HG03432 (cell line): Measurements from ENCODE around the gene EFCAB6.

Experiments used
- ATAC-seq: cut with Tn5 transposase; IDR thresholded peaks from one replicate; pipeline ENCODE4 v1.9.1; 2021; ENCODE audit warnings: mild to moderate bottlenecking, moderate library complexity; ENCODE audit not compliant: unreplicated experiment

EFCAB6 gene

DNA sequence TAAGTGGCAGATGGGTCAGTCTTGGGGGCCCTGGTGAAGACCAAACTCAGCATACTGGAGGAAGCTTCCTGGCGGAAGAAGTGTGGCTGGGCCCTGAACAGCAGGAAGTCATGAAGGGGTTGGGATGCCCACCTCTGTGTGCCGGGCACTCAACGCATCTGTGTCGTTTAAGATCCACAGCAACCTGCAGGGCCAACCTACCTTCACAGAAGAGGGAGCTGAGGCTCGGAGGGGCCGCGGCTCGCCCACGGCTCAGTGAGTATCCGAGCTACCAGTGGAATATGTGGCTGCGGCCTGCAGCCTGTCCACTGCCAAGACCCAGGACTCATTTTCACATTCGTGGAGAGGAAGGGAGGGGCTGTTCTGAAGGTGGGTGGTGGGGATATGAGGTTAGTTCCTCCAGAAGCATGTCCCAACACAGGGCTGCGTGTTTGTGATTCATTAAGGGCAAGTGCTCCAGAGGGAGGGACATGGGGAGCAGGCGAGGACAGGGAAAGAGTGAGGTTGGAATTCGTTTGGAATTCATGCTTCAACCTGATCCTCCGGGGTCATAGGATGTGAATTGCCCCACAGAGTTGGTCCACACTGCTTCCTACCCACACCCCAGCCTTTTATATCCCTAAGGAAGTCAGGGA, 300.7 kb downstream of the EFCAB6 start:
- ATAC-seq, result no peak

- no peak for ATAC-seq
These were observed 301.6 kb downstream of the EFCAB6 start for GRCh38 chr22:43510281-43511070.

- ATAC-seq, result no peak
These were observed 302.8 kb downstream of the EFCAB6 start for GRCh38 chr22:43509337-43509736.

- ATAC-seq, result no peak
These were observed 303.6 kb downstream of the EFCAB6 start for GRCh38 chr22:43508489-43508888.

- ATAC-seq, result no peak
These were observed 304.9 kb downstream of the EFCAB6 start for GRCh38 chr22:43507235-43507634.

GRCh38 chr22:43506487-43506886, 305.6 kb downstream of the EFCAB6 start:
- ATAC-seq, result no peak

- no peak for ATAC-seq
These were observed 306.2 kb downstream of the EFCAB6 start for GRCh38 chr22:43505896-43506295.

GRCh38 chr22:43505423-43505822, 306.7 kb downstream of the EFCAB6 start:
- ATAC-seq, result no peak

DNA sequence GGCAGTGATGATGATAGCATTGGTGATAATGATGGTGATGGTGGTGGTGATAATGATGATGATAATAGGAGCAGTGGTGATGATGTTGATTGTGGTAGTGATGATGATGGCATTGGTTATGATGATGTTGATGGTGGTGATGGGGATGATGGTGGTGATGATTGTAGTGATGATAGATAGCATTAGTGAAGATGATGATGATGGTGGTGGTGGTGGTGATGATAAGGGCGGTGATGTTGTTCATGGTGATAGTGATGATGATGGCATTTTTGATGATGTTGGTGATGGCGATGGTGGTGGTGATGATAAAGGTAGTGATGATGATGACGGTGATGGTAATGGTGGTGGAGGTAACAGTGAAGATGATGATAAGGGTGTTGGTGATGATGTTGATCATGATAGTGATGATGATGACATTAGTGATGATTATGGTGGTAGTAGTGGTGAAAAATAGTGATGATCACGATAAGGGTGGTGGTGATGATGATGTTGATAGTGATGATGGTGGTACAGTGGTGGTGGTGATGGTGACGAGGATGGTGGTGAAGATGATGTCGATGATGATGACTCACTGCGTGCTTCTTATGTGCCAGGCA, 307.3 kb downstream of the EFCAB6 start:
- ATAC-seq, result no peak

DNA sequence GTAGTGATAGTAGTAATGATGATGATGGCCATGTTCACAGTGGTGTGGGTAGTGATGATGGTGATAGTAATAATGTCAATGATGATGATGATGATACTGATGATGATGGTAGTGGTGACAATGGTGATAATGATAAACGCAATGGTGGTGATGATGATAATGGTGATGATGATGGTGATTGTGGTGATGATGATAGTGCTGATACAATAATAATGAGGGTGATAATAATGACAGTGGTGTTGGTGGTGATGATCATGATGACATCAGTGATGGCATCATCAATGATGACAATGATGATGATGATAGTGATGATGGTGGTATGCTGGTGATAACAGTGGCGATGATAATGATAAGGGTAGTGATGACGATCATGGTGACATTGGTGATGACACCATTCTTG, 308.0 kb downstream of the EFCAB6 start:
- ATAC-seq, result no peak

- no peak for ATAC-seq
These were observed 309.7 kb downstream of the EFCAB6 start for GRCh38 chr22:43502306-43502874.

GRCh38 chr22:43501878-43502277, 310.2 kb downstream of the EFCAB6 start:
- no peak for ATAC-seq

- no peak for ATAC-seq
These were observed 311.0 kb downstream of the EFCAB6 start for GRCh38 chr22:43500792-43501785.

DNA sequence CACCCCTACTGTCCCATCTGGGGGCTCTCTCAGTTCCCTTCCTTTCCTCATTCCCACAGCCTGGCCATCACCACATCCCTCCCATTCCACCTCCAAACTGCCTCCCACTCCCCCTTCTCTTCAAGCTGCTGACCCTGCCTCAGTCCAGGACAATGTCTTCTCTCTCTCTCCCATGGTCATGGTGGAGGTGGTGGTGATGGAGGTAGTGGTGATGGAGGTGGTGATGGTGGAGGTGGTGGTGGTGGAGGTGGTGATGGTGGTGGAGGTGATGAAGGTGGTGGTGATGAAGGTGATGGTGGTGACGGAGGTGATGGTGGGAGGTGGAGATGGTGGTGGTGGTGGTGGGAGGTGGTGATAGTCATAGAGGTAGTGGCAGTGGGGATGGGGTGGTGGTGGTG, 313.2 kb downstream of the EFCAB6 start:
- no peak for ATAC-seq

DNA sequence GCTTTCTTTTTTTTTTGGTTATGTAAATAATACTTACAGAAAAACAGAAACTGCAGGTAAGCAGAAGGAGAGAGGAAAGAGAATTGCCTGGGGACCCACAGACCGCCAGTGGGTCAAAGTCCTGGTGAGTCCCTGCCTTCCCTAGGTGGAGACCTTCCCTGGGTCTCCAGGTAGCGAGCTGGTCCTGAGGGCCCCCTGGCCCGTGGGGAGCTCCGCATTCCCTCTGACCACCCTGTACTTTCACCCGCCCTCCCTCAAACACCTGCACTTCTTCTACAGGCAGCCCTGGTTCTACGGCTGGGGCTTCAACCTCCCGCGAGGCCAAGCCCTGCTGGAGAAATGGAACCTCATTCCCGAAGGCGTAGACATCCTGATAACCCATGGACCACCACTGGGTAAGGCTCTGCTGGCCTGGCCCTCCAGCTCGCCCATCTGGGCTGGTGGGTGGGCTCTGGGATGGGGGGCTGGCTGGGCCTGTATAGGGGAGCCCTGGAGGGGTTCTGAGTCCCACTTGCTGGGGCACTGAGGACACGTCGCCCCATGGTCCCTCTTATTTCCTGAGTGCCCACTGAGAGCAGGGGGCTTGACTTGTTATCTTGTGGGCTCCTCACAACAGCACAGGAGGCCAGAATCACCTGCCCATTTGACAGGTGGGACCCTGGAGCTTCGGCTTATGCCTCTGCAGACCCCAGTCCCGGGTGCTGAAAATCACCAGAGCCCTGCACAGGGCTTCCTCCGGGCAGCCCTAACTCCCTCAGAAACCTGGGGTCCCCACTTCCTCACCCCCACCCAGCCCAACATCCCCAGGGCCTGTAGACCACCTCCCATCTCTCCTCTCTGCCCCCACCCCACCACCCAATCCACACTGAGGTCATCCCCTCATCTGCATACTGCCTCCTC, 313.9 kb downstream of the EFCAB6 start:
- no peak for ATAC-seq

- no peak for ATAC-seq
These were observed 318.8 kb downstream of the EFCAB6 start for GRCh38 chr22:43493297-43493696.

DNA sequence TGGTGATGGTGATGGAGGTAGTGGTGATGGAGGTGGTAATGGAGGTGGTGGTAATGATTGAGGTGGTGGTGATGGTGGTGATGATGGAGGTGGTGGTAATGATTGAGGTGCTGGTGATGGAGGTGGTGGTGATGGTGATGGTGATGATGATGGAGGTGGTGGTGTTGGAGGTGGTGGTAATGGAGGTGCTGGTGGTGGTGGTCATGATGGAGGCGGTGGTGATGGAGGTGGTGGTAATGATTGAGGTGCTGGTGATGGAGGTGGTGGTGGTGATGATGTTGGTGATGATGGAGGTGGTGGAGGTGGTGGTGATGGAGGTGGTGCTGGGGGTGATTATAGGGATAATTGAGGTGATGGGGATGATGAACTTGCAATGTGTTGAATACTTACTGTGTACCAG, 320.4 kb downstream of the EFCAB6 start:
- ATAC-seq, result no peak

DNA sequence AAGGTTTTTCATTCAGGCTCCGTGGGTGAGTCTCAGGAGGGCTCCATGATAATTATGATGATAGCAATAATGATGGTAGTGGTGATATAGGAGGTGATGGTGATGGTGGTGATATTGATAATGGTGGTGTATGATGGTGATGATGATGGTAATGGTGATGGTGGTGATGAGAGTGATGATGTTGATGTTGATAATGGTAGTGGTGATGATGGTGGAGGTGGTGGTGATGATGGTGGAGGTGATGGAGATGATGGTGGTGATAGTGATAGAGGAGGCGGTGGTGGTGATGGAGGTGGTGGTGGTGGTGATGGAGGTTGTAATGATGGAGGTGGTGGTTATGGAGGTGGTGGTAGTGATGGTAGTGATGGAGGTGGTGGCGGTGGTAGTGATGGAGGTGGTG, 320.9 kb downstream of the EFCAB6 start:
- ATAC-seq, result no peak

- ATAC-seq, result no peak
These were observed 321.8 kb downstream of the EFCAB6 start for GRCh38 chr22:43490311-43490710.

GRCh38 chr22:43488937-43489336, 323.2 kb downstream of the EFCAB6 start:
- no peak for ATAC-seq
